GM12801 (cell line): ENCODE data around the gene NR2F1-AS1.

Experiments used
- CTCF ChIP-seq: IDR thresholded peaks from one replicate; pipeline ENCODE4 v1.5.1; 2011; ENCODE audit warnings: control low read depth; ENCODE audit not compliant: insufficient read length; ENCODE audit errors: extremely low read depth

NR2F1-AS1 gene

GRCh38 chr5:93580927-93581445 lies at the start of gene NR2F1-AS1:
Gene NR2F1-AS1 (minus strand): TSS chr5:93581219.
- no peak for TF ChIP-seq CTCF

- TF ChIP-seq CTCF, result no peak
Observed at GRCh38 chr5:93626801-93627200, 45.8 kb upstream of the NR2F1-AS1 start.

GRCh38 chr5:93623153-93623552 lies 42.1 kb upstream of the NR2F1-AS1 start:
- TF ChIP-seq CTCF, result no peak

GRCh38 chr5:93622240-93622885 lies 41.3 kb upstream of the NR2F1-AS1 start:
- no peak for TF ChIP-seq CTCF

- no peak for TF ChIP-seq CTCF
Observed at GRCh38 chr5:93621327-93621798, 40.3 kb upstream of the NR2F1-AS1 start.

GRCh38 chr5:93620487-93621326 lies 39.7 kb upstream of the NR2F1-AS1 start:
- no peak for TF ChIP-seq CTCF

- TF ChIP-seq CTCF, result no peak
Observed at GRCh38 chr5:93616538-93617174, 35.6 kb upstream of the NR2F1-AS1 start.
